Endothelial cell (in vitro differentiated cells): ENCODE measurements around the gene TIMP3. TPM values are rescaled to one million over a fixed set of nuclear protein-coding genes. Genes with fewer than 3 reads are reported as not detected.

Experiments used
- DNase-seq: peaks from one replicate; pipeline ENCODE4 v3.0.0; 2021; ENCODE audit warnings: low spot score
- H3K27ac Mint-ChIP-seq: one replicate; pipeline ENCODE4 v1.8.0; 2021; ENCODE audit warnings: mixed read lengths, inconsistent platforms; ENCODE audit not compliant: unreplicated experiment
- H3K27me3 Mint-ChIP-seq: one replicate; pipeline ENCODE4 v1.8.0; 2021; ENCODE audit warnings: mild to moderate bottlenecking, moderate library complexity, mixed read lengths, inconsistent platforms; ENCODE audit not compliant: unreplicated experiment
- H3K36me3 Mint-ChIP-seq: one replicate; pipeline ENCODE4 v1.8.0; 2021; ENCODE audit warnings: mild to moderate bottlenecking, low read depth, mixed read lengths, inconsistent platforms; ENCODE audit not compliant: unreplicated experiment
- H3K4me1 Mint-ChIP-seq: one replicate; pipeline ENCODE4 v1.8.0; 2021; ENCODE audit warnings: mild to moderate bottlenecking, mixed read lengths, inconsistent platforms; ENCODE audit not compliant: unreplicated experiment
- H3K4me3 Mint-ChIP-seq: one replicate; pipeline ENCODE4 v1.8.0; 2021; ENCODE audit warnings: mild to moderate bottlenecking, mixed read lengths, inconsistent platforms; ENCODE audit not compliant: unreplicated experiment
- H3K9me3 Mint-ChIP-seq: one replicate; pipeline ENCODE4 v1.8.0; 2021; ENCODE audit warnings: mixed read lengths, inconsistent platforms; ENCODE audit not compliant: unreplicated experiment
- total RNA-seq: library from RNA; stranded (reverse); fragmentation: NEBNext Ultra II Directional; extraction: Animal tissue kit (Norgen Biotek cat#: 25700); gene quantifications from one replicate; pipeline ENCODE4 v1.2.1, GENCODE V29; 2021; ENCODE audit not compliant: unreplicated experiment
- TF ChIP-seq, protein P1 (sequence below): fragments of 200-600 bp; sonication (generic); IDR thresholded peaks from one replicate; pipeline ENCODE4 v1.5.0; 2021; ENCODE audit warnings: antibody characterized with exemption; ENCODE audit not compliant: unreplicated experiment

Gene TIMP3
- total RNA-seq, 1 donor from 2014 or later = 73.5 TPM

DNA sequence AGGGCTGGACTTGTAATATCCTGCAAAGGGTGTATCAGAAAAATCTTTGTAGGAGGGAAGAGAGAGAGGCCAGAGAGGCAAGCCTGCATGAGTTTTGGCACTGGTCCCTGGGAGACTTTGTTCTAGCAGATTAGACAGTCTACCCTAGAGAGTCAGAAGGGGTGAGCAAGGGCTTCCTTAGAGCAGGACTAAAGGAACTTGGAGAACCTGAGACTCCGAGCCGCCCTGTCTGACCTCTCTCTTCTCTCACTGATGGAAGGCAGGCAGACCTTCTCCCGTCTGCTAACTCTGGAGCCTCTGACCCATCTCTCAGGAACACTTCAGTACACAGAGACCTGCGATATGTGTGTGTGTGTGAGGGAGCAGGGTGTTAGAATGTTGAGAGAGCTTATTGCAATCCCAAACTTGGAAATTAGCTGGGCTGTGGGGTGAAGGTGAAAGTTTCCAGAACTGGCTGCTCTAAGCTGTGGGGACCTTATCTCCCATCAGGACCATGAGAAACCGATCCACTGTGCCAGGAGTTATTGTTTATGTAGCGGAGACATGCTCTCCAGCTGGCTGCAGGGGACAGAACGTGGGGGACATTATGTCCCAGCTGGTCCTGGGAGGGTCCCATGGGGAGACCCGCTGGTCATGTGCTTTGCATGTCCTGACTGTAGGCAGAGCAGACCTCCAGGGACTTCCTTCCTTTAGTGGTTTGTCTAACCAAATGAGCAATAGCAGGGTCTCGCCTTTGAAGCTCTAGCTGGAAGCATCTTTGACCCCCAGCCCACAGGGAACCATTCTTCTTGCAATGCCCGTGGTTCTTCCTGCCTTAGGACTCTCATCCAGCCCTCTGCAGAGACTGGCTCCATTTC, 51.1 kb downstream of the TIMP3 start:
- Mint-ChIP-seq H3K27me3 (no peaks in the 10 kb centered on the region), H3K36me3 (peaks cover 25% of the 10 kb centered on the region), H3K4me1 (peaks cover 21% of the 10 kb centered on the region), H3K4me3 (no peak overlapping the region), H3K27ac (no peak overlapping the region), H3K9me3 (no peaks in the 10 kb centered on the region)
- no peak for DNase-seq
- TF ChIP-seq, protein P1, sequence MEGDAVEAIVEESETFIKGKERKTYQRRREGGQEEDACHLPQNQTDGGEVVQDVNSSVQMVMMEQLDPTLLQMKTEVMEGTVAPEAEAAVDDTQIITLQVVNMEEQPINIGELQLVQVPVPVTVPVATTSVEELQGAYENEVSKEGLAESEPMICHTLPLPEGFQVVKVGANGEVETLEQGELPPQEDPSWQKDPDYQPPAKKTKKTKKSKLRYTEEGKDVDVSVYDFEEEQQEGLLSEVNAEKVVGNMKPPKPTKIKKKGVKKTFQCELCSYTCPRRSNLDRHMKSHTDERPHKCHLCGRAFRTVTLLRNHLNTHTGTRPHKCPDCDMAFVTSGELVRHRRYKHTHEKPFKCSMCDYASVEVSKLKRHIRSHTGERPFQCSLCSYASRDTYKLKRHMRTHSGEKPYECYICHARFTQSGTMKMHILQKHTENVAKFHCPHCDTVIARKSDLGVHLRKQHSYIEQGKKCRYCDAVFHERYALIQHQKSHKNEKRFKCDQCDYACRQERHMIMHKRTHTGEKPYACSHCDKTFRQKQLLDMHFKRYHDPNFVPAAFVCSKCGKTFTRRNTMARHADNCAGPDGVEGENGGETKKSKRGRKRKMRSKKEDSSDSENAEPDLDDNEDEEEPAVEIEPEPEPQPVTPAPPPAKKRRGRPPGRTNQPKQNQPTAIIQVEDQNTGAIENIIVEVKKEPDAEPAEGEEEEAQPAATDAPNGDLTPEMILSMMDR = no peak

DNA sequence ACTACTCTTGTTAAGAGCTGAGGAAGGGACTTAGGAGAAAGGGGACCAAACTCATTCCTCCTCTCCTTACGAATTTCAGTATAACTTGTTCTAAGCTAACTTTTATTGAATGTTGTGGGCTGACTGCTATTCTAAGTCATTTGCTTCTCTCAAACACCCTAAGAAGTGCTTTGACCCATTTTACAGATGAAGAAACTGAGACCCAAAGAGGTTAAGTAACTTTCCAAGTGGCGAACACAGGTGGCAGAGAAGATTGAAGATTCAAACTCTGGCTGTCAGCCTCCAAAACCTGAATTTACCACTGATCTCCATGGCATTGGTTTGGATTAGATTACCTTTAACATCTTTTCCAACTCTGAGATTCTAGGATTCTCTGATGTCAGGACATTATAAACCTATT, 52.2 kb downstream of the TIMP3 start:
- H3K4me1 Mint-ChIP-seq = peaks cover 21% of the 10 kb centered on the region
- H3K36me3 Mint-ChIP-seq = peaks cover 25% of the 10 kb centered on the region
- H3K27me3 Mint-ChIP-seq = no peaks in the 10 kb centered on the region
- no peak overlapping the region for H3K27ac Mint-ChIP-seq
- no peak overlapping the region for H3K4me3 Mint-ChIP-seq
- DNase-seq = no peak
- TF ChIP-seq, protein P1 = no peak
- H3K9me3 Mint-ChIP-seq = no peaks in the 10 kb centered on the region

DNA sequence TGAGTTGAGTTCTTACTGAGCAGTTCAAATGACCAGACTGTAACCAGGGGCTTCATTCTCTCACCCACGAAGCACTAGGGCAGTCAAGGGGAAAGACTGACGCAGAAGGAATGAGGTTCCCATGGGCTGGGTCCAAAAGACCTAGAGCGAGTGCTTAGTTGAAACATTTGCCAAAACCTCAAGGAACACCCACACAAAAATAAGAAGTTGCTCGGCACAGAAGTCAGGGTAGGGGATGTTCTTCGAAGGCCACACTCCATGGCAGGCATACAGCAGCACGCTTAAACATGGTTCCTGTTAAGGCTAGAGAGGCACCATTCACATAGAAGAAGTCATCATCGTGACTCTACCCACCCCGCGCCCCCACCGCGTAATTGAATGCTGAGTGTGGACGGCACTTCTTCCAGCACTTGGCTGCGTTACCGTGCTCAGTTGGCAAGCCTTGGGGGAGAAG, 52.9 kb downstream of the TIMP3 start:
- Mint-ChIP-seq H3K9me3 (no peaks in the 10 kb centered on the region), H3K4me1 (peaks cover 15% of the 10 kb centered on the region), H3K27ac (no peak overlapping the region), H3K36me3 (peaks cover 28% of the 10 kb centered on the region), H3K4me3 (no peak overlapping the region), H3K27me3 (peaks cover 2% of the 10 kb centered on the region)
- TF ChIP-seq, protein P1 = no peak
- DNase-seq = no peak

DNA sequence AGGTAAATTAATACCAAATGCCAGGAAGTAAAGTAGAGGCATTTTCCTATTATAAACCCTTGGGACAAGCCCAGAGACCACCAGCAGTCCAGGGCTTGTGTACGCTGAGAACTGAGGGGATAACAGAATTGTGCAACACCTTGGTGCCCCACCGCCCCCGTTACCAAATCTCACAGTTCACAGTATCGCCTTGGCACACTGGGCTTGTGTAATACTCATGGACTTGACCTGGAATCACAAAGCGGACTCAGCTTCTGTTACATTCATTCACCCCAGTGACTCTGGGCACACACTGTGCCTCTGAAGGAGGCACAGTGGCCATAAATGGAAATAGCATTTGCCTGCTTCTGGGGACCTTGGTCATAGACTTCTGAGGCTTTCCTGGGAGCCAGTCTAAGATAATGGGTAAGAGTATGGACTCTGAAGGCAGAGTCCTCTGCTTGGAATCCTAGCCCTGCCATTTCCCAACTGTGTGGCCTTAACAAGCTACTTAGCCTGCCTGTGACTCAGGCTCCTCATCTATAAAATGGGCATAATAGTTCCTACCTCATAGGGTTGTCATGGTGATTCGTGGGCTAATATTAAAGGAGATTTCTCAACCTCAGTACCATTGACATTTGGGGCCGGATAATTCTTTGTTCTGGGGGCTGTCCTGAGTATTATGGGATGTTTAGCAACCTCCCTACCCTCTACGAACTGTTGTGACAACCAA, 53.7 kb downstream of the TIMP3 start:
- Mint-ChIP-seq H3K27me3 (peaks cover 5% of the 10 kb centered on the region), H3K4me3 (no peak overlapping the region), H3K27ac (no peak overlapping the region), H3K36me3 (peaks cover 36% of the 10 kb centered on the region), H3K4me1 (peaks cover 15% of the 10 kb centered on the region), H3K9me3 (no peaks in the 10 kb centered on the region)
- TF ChIP-seq, protein P1 = no peak
- DNase-seq = no peak
